Prostate gland (tissue), 2 donors: Measurements from ENCODE around the gene FAM120AOS. TPM values are rescaled to one million over a fixed set of nuclear protein-coding genes. Genes with fewer than 3 reads are reported as not detected.

Experiments
- DNase-seq: peaks from one replicate; pipeline ENCODE4 v3.0.0-alpha.2; 2019; ENCODE audit warnings: low spot score
- H3K27ac ChIP-seq, 2 donors: fragments of 200-600 bp; sonication (generic); 2 replicates each; pipeline ENCODE4 v1.5.1; 2017 to 2019
- H3K27me3 ChIP-seq: fragments of 200-600 bp; sonication (generic); replicated peaks from 2 replicates; pipeline ENCODE4 v1.5.1; 2019; ENCODE audit not compliant: insufficient read depth
- H3K36me3 ChIP-seq, 2 donors: fragments of 200-600 bp; sonication (generic); 1 replicate in 1 of 2; 2 replicates in 1 of 2; pipeline versions ENCODE4 v1.5.1 to v1.8.1; 2017 to 2019
- H3K4me1 ChIP-seq: fragments of 200-600 bp; sonication (generic); replicated peaks from 2 replicates; pipeline ENCODE4 v1.5.1; 2019
- H3K4me3 ChIP-seq, 2 donors: fragments of 200-600 bp; sonication (generic); 2 replicates each; pipeline ENCODE4 v1.5.1; 2017 to 2019
- H3K9me3 ChIP-seq: fragments of 200-600 bp; sonication (generic); 2 replicates; pipeline ENCODE4 v1.5.1; 2017
- CTCF ChIP-seq, 4 experiments: fragments of 200-600 bp in 2 of 4; fragments of 450-650 bp in 2 of 4; sonication (generic) in 2 of 4; IDR thresholded peaks; 1 replicate in 3 of 4; 2 replicates in 1 of 4; pipeline ENCODE4 v1.5.1; 2016 to 2019; ENCODE audit warnings: antibody characterized with exemption in 4 of 4, mild to moderate bottlenecking in 2 of 4, moderate library complexity in 2 of 4
- POLR2A ChIP-seq: fragments of 450-650 bp; IDR thresholded peaks from one replicate; pipeline ENCODE4 v1.6.1; 2016; ENCODE audit warnings: antibody characterized with exemption, mild to moderate bottlenecking
- POLR2AphosphoS5 ChIP-seq: sonication (generic); formaldehyde crosslinking; IDR thresholded peaks from one replicate; pipeline ENCODE4 v1.6.1; 2017; ENCODE audit warnings: antibody characterized with exemption
- WGBS: methylation state at CpG from one replicate; pipeline ENCODE4 v1.1.5; 2018; 5-methylcytosine and 5-hydroxymethylcytosine counted together
- intact Hi-C: fragments of 100-400 bp; cut with DNase I; formaldehyde crosslinking; loops from one replicate; pipeline ENCODE4 v1.14.2; 2022
- total RNA-seq, 2 donors: library from RNA; depleted of rRNA; stranded (reverse); fragments of >200 nt; gene quantifications; one replicate each; pipeline ENCODE4 v1.1.0, GENCODE V29; 2016

The FAM120AOS gene
- total RNA-seq, 2 donors from 2014 or later, result 60.7 to 83.8 TPM

GRCh38 chr9:93415176-93415690, 38.1 kb downstream of the FAM120AOS start:
- Histone ChIP-seq H3K4me3 (no peak overlapping the region), H3K27me3 (no peaks in the 10 kb centered on the region), H3K27ac (no peak overlapping the region), H3K9me3 (no peaks in the 10 kb centered on the region), H3K36me3 (no peaks in the 10 kb centered on the region), H3K4me1 (no peaks in the 10 kb centered on the region)
- no peak for DNase-seq
- WGBS, result 84% methylated on average over 2 of the region's 2 CpGs
- intact Hi-C loops, result no loop called here
- TF ChIP-seq POLR2AphosphoS5 (no peak), CTCF (IDR thresholded peaks at IDR 0.05) (no peak), POLR2A (no peak)

GRCh38 chr9:93413530-93413929, 39.9 kb downstream of the FAM120AOS start:
- H3K4me1 ChIP-seq, result no peaks in the 10 kb centered on the region
- intact Hi-C loops, result no loop called here
- H3K36me3 ChIP-seq, result no peaks in the 10 kb centered on the region
- H3K4me3 ChIP-seq, result no peak overlapping the region
- no peaks in the 10 kb centered on the region for H3K9me3 ChIP-seq
- DNase-seq, result no peak
- H3K27ac ChIP-seq, result no peak overlapping the region
- TF ChIP-seq POLR2A (no peak), POLR2AphosphoS5 (no peak), CTCF (IDR thresholded peaks at IDR 0.05) (no peak)
- H3K27me3 ChIP-seq, result no peaks in the 10 kb centered on the region

- DNase-seq, result no peak
- H3K4me1 ChIP-seq, result no peaks in the 10 kb centered on the region
- TF ChIP-seq POLR2A, result no peak
- no peak for TF ChIP-seq CTCF (IDR thresholded peaks at IDR 0.05)
- TF ChIP-seq POLR2AphosphoS5, result no peak
- H3K27me3 ChIP-seq, result no peaks in the 10 kb centered on the region
- intact Hi-C loops, result no loop called here
- no peaks in the 10 kb centered on the region for H3K9me3 ChIP-seq
- H3K36me3 ChIP-seq, result no peaks in the 10 kb centered on the region
- no peak overlapping the region for H3K27ac ChIP-seq
- WGBS, result 91% methylated on average over 5 of the region's 5 CpGs
- H3K4me3 ChIP-seq, result no peak overlapping the region
Measured at GRCh38 chr9:93406371-93406770, 47.0 kb downstream of the FAM120AOS start.

- 84% methylated on average over 9 of the region's 9 CpGs for WGBS
- H3K9me3 ChIP-seq, result no peaks in the 10 kb centered on the region
- no peak for DNase-seq
- H3K36me3 ChIP-seq, result no peaks in the 10 kb centered on the region
- H3K27ac ChIP-seq, result no peak overlapping the region
- no peak overlapping the region for H3K4me3 ChIP-seq
- no peaks in the 10 kb centered on the region for H3K4me1 ChIP-seq
- H3K27me3 ChIP-seq, result no peaks in the 10 kb centered on the region
- intact Hi-C loops, result no loop called here
- TF ChIP-seq CTCF (IDR thresholded peaks at IDR 0.05) (no peak), POLR2AphosphoS5 (no peak), POLR2A (no peak)
Measured at GRCh38 chr9:93398471-93398870, 54.9 kb downstream of the FAM120AOS start.

GRCh38 chr9:93397661-93398373, 55.6 kb downstream of the FAM120AOS start:
- H3K27me3 ChIP-seq, result no peaks in the 10 kb centered on the region
- no peaks in the 10 kb centered on the region for H3K9me3 ChIP-seq
- intact Hi-C loops, result no loop called here
- TF ChIP-seq POLR2A, result no peak
- TF ChIP-seq POLR2AphosphoS5, result no peak
- TF ChIP-seq CTCF (IDR thresholded peaks at IDR 0.05), result no peak
- H3K4me1 ChIP-seq, result no peaks in the 10 kb centered on the region
- H3K27ac ChIP-seq, result no peak overlapping the region
- WGBS, result 78% methylated on average over 10 of the region's 10 CpGs
- no peak for DNase-seq
- H3K36me3 ChIP-seq, result no peaks in the 10 kb centered on the region
- H3K4me3 ChIP-seq, result no peak overlapping the region
